K562 (cell line): ENCODE measurements around the gene COL16A1. TPM values are rescaled to one million over a fixed set of nuclear protein-coding genes. Genes with fewer than 3 reads are reported as not detected.

Experiments
- ATAC-seq: fragments of 200-7000 bp; cut with Tn5 transposase; 3 replicates; pipeline ENCODE4 v1.9.1; 2020; ENCODE audit warnings: moderate library complexity
- BruUV-seq: library from RNA; stranded (reverse); fragments of 400-500 nt; replicated peaks from 2 replicates; lab custom pipeline; 2021; lab: Mats Ljungman, UMichigan
- CTCF ChIA-PET: fragments of 300-600 bp; formaldehyde crosslinking; extraction: SDS; loops from one replicate; lab custom pipeline; 2021; ENCODE audit warnings: low intra/inter-chr PET ratio; lab: Yijun Ruan, JAX
- POLR2A ChIA-PET: fragments of 300-600, 350-650 bp; sonication (Branson Sonifier 250); formaldehyde crosslinking; extraction: SDS; loops from one replicate; lab custom pipeline; 2021; ENCODE audit warnings: antibody characterized with exemption, inconsistent platforms; lab: Yijun Ruan, JAX
- DNase-seq, 4 experiments: peaks; one replicate each; pipeline versions ENCODE4 v3.0.0 to v3.0.0-alpha.2; 2011 to 2018; ENCODE audit warnings: low spot score in 3 of 4, mixed read lengths in 3 of 4; ENCODE audit errors: extremely low read depth in 1 of 4
- FAIRE-seq: peaks from 2 replicates; lab custom pipeline; 2011; peaks lifted over from hg19 to GRCh38; lab: Jason Lieb, UNC
- H2AFZ ChIP-seq: 2 replicates; pipeline ENCODE4 v1.6.0; 2011; ENCODE audit warnings: low read depth, low read length, control low read depth, inconsistent platforms
- H3K27ac ChIP-seq: fragments of 200-600 bp; 3 replicates; pipeline ENCODE4 v1.8.0; 2011; ENCODE audit warnings: low read depth, mild to moderate bottlenecking, control low read depth, inconsistent platforms, low read length, moderate library complexity, mixed read lengths; ENCODE audit errors: extremely low read depth
- H3K27me3 ChIP-seq, 2 experiments: fragments of 300-600 bp in 1 of 2; 2 replicates in 1 of 2; 3 replicates in 1 of 2; pipeline versions ENCODE4 v1.6.0 to v1.8.0; 2011; ENCODE audit warnings: inconsistent platforms in 2 of 2, low read length in 2 of 2, mild to moderate bottlenecking in 1 of 2, mixed read lengths in 1 of 2, moderate library complexity in 1 of 2; ENCODE audit not compliant: control insufficient read depth in 2 of 2, insufficient read depth in 2 of 2
- H3K36me3 ChIP-seq: fragments of 300-600 bp; 3 replicates; pipeline ENCODE4 v1.8.0; 2011; ENCODE audit warnings: mild to moderate bottlenecking, low read length, inconsistent platforms; ENCODE audit not compliant: control insufficient read depth, insufficient read depth
- H3K4me1 ChIP-seq, 2 experiments: fragments of 200-600 bp in 1 of 2; replicated peaks in 1 of 2; 2 replicates in 1 of 2; 3 replicates in 1 of 2; pipeline versions ENCODE4 v1.5.1 to v1.8.0; 2011; ENCODE audit warnings: inconsistent platforms in 2 of 2, low read length in 2 of 2, mild to moderate bottlenecking in 1 of 2, mixed read lengths in 1 of 2, moderate library complexity in 1 of 2; ENCODE audit not compliant: control insufficient read depth in 2 of 2, insufficient read depth in 2 of 2
- H3K4me2 ChIP-seq: 2 replicates; pipeline ENCODE4 v1.6.1; 2011; ENCODE audit warnings: low read length, control low read depth, inconsistent platforms, mixed read lengths; ENCODE audit not compliant: insufficient read depth
- H3K4me3 ChIP-seq: fragments of 200-600 bp; sonication (generic), shearing (Covaris generic); 2 replicates; pipeline ENCODE4 v1.5.1; 2016; ENCODE audit warnings: control low read depth, inconsistent platforms
- H3K79me2 ChIP-seq: fragments of 200-600 bp; 3 replicates; pipeline ENCODE4 v1.8.0; 2011; ENCODE audit warnings: low read length, inconsistent platforms; ENCODE audit not compliant: control insufficient read depth, insufficient read depth
- H3K9ac ChIP-seq, 2 experiments: 2 replicates each; pipeline versions ENCODE4 v1.6.0 to v1.6.1; 2011; ENCODE audit warnings: low read depth in 2 of 2, low read length in 2 of 2, control low read depth in 1 of 2, inconsistent platforms in 1 of 2, mild to moderate bottlenecking in 1 of 2, mixed read lengths in 1 of 2; ENCODE audit not compliant: insufficient read depth in 1 of 2
- H3K9me1 ChIP-seq: one replicate; pipeline ENCODE4 v1.6.0; 2011; ENCODE audit warnings: inconsistent platforms, mild to moderate bottlenecking, low read length, moderate library complexity; ENCODE audit not compliant: control insufficient read depth, insufficient read depth
- H3K9me3 ChIP-seq: replicated peaks from 2 replicates; pipeline ENCODE4 v1.5.1; 2011; ENCODE audit warnings: low read depth, low read length, inconsistent platforms; ENCODE audit not compliant: control insufficient read depth, insufficient read depth
- H4K20me1 ChIP-seq: replicated peaks from 2 replicates; pipeline ENCODE4 v1.6.1; 2011; ENCODE audit warnings: low read length, inconsistent platforms, mixed read lengths; ENCODE audit not compliant: control insufficient read depth, insufficient read depth
- ASH1L ChIP-seq: fragments of 450-650 bp; IDR thresholded peaks from 2 replicates; pipeline ENCODE4 v1.6.1; 2018; ENCODE audit warnings: borderline replicate concordance, mild to moderate bottlenecking, low read depth; ENCODE audit not compliant: partially characterized antibody
- EGR1 ChIP-seq: fragments of 450-650 bp; conservative IDR thresholded peaks from 2 replicates; pipeline ENCODE4 v1.6.1; 2017; ENCODE audit warnings: mild to moderate bottlenecking
- HEY1 ChIP-seq: fragments of 250-450 bp; sonication (Bioruptor Pico); IDR thresholded peaks from 2 replicates; pipeline ENCODE4 v1.5.0; 2020; ENCODE audit warnings: mild to moderate bottlenecking, moderate library complexity, borderline replicate concordance
- HMGN3 ChIP-seq: IDR thresholded peaks from 2 replicates; pipeline ENCODE4 v1.6.1; 2011; ENCODE audit warnings: borderline replicate concordance, low read depth, mild to moderate bottlenecking, mixed read lengths, low read length; ENCODE audit not compliant: insufficient read length; ENCODE audit errors: extremely low read depth
- MEIS2 ChIP-seq: fragments of 450-650 bp; IDR thresholded peaks from 2 replicates; pipeline ENCODE4 v1.6.1; 2014; ENCODE audit warnings: mild to moderate bottlenecking; ENCODE audit not compliant: partially characterized antibody
- ZNF224 ChIP-seq: sonication (generic); formaldehyde crosslinking; IDR thresholded peaks from 2 replicates; pipeline ENCODE4 v1.8.0; 2022; ENCODE audit warnings: mild to moderate bottlenecking, missing genetic modification reagents
- ZNF507 ChIP-seq: conservative IDR thresholded peaks from 2 replicates; pipeline ENCODE4 v1.6.1; 2017; ENCODE audit warnings: missing genetic modification characterization, missing compliant biosample characterization
- WGBS: fragments of 100-300 bp; shearing (Covaris generic); methylation state at CpG from one replicate; pipeline ENCODE4 v1.1.6; 2016; ENCODE audit warnings: low coverage, mixed read lengths; ENCODE audit not compliant: insufficient coverage; ENCODE audit errors: missing lambda C conversion rate; 5-methylcytosine and 5-hydroxymethylcytosine counted together
- in situ Hi-C: fragments of 300-500 bp; cut with MboI; formaldehyde crosslinking; loops from 4 replicates; pipeline ENCODE4 v1.15.0; 2018; ENCODE audit warnings: inconsistent platforms, mixed read lengths
- intact Hi-C: fragments of 100-400 bp; cut with micrococcal nuclease; formaldehyde crosslinking; loops from 2 replicates; pipeline ENCODE4 v1.14.2; 2022
- polyA plus RNA-seq, 8 experiments: library from polyadenylated mRNA; depleted of rRNA in 4 of 8; stranded (reverse) in 5 of 8; unstranded in 3 of 8; fragments of >200 nt; fragmentation: Nextera tagmentation in 2 of 8; fragmentation: Illumina TruSeq in 1 of 8; extraction: Ambion mirVana in 2 of 8; extraction: Trizol in 1 of 8; gene quantifications; 2 replicates each; pipeline versions ENCODE4 v1.2.1 to v1.2.3, GENCODE V29; 2011 to 2014; ENCODE audit warnings: inconsistent platforms in 1 of 8, missing spikeins in 1 of 8
- total RNA-seq, 7 experiments: library from RNA; depleted of rRNA in 6 of 7; stranded (reverse); fragments of >200 nt in 6 of 7; fragmentation: Illumina TruSeq in 2 of 7; extraction: Trizol in 2 of 7; gene quantifications; 2 replicates each; pipeline versions ENCODE4 v1.2.1 to v1.2.3, GENCODE V29; 2011 to 2021; ENCODE audit warnings: low replicate concordance in 1 of 7
- TF ChIP-seq, protein P1 (sequence below), 2 experiments: fragments of 450-650 bp; formaldehyde crosslinking in 1 of 2; IDR thresholded peaks; 2 replicates each; pipeline versions ENCODE4 v1.4.0 to v1.6.1; 2014 to 2020; ENCODE audit warnings: mild to moderate bottlenecking in 2 of 2, borderline replicate concordance in 1 of 2, low read depth in 1 of 2
- TF ChIP-seq, protein P2 (sequence below): fragments of 450-650 bp; formaldehyde crosslinking; IDR thresholded peaks from 2 replicates; pipeline ENCODE4 v1.4.0; 2022; ENCODE audit warnings: mild to moderate bottlenecking, moderate library complexity

Gene COL16A1
- total and polyA plus RNA-seq, 9 of the 15 experiments (the other 6 are each of a cell fraction or from before 2014, with no cell fraction given), result 0.11 to 0.60 (median 0.11) TPM; not detected in 6

DNA sequence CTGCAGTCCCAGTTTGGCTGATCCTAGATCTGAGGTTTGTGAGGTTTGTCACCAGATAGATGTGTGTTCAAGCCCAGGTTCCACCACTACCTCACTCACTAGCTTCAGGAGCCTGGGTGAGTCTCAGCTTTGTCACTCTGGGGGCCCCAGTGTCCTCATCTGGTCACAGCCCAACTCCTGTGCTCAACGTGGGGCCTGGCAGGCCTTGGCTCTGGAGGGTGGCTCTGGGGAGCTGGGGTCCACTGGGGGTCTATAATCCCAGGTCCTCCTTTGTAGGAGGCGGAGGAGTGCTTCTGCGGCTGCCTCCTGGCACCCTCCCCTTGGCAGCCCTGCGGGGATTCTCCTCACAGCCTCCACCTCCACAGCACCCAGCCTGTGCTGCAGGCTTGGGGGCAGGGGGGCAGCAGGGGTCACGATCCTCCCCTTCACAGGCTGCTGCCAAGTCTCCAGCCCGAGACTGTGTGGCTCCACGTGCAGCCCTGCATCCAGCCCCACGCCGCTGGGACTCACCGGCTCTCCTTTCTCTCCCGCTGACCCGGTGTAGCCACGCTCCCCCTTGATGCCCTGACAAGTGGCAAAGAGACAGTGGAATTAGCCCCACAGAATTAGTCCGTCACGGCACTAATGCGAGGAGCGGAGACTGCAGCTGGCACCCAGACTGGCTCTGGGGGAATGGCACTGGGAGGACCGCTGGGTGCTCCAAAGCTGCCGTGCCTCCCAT is 36.6 kb downstream of the COL16A1 start:
- Histone ChIP-seq H3K27ac (no peak overlapping the region), H3K79me2 (no peaks in the 10 kb centered on the region), H3K4me1 (peaks cover 0 to 21% of the 10 kb centered on the region in 2 experiments; a peak in 3 of 5 replicates), H3K9ac (no peak overlapping the region), H3K4me2 (no peak overlapping the region), H3K4me3 (no peak overlapping the region), H3K27me3 (peaks cover 34 to 83% of the 10 kb centered on the region in 2 experiments), H2AFZ (no peak overlapping the region), H4K20me1 (peaks cover 18% of the 10 kb centered on the region), H3K9me1 (no peaks in the 10 kb centered on the region), H3K9me3 (no peaks in the 10 kb centered on the region), H3K36me3 (no peaks in the 10 kb centered on the region)
- ChIA-PET CTCF (no interaction called here), POLR2A (interaction anchor here (0.6 to 0.8 kb wide), 2 partner anchors 10 to 78 kb away, joined by 3 read pairs; no protein-coding TSS in a partner anchor)
- DNase-seq, result no peak
- no peak for FAIRE-seq
- in situ Hi-C loops (loop anchor here (5.0 kb wide), 1 partner anchor 80 kb away; no protein-coding TSS in a partner anchor), intact Hi-C loops (no loop called here)
- no peak for ATAC-seq
- no TSS peak for BruUV-seq
- WGBS, result 1% methylated on average over 19 of the region's 19 CpGs
- no peak for TF ChIP-seq ZNF507 (tag)
- no peak for TF ChIP-seq ZNF224 (CRISPR knock-in tag)
- TF ChIP-seq HEY1, result no peak
- no peak for TF ChIP-seq EGR1
- TF ChIP-seq HMGN3, result no peak
- TF ChIP-seq ASH1L, result no peak
- TF ChIP-seq, protein P1, sequence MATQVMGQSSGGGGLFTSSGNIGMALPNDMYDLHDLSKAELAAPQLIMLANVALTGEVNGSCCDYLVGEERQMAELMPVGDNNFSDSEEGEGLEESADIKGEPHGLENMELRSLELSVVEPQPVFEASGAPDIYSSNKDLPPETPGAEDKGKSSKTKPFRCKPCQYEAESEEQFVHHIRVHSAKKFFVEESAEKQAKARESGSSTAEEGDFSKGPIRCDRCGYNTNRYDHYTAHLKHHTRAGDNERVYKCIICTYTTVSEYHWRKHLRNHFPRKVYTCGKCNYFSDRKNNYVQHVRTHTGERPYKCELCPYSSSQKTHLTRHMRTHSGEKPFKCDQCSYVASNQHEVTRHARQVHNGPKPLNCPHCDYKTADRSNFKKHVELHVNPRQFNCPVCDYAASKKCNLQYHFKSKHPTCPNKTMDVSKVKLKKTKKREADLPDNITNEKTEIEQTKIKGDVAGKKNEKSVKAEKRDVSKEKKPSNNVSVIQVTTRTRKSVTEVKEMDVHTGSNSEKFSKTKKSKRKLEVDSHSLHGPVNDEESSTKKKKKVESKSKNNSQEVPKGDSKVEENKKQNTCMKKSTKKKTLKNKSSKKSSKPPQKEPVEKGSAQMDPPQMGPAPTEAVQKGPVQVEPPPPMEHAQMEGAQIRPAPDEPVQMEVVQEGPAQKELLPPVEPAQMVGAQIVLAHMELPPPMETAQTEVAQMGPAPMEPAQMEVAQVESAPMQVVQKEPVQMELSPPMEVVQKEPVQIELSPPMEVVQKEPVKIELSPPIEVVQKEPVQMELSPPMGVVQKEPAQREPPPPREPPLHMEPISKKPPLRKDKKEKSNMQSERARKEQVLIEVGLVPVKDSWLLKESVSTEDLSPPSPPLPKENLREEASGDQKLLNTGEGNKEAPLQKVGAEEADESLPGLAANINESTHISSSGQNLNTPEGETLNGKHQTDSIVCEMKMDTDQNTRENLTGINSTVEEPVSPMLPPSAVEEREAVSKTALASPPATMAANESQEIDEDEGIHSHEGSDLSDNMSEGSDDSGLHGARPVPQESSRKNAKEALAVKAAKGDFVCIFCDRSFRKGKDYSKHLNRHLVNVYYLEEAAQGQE (IDR thresholded peaks at IDR 0.05; ENCODE audit: borderline replicate concordance), result no peak
- TF ChIP-seq, protein P1 (CRISPR knock-in tag; IDR thresholded peaks at IDR 0.05; ENCODE audit: low read depth), result no peak
- no peak for TF ChIP-seq MEIS2
- TF ChIP-seq, protein P2, sequence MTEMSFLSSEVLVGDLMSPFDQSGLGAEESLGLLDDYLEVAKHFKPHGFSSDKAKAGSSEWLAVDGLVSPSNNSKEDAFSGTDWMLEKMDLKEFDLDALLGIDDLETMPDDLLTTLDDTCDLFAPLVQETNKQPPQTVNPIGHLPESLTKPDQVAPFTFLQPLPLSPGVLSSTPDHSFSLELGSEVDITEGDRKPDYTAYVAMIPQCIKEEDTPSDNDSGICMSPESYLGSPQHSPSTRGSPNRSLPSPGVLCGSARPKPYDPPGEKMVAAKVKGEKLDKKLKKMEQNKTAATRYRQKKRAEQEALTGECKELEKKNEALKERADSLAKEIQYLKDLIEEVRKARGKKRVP (CRISPR knock-in tag), result no peak
